ENCODE results near the gene TOMM20. TPM values are rescaled to one million over a fixed set of nuclear protein-coding genes. Genes with fewer than 3 reads are reported as not detected.

Gene TOMM20
- total and polyA plus RNA-seq, 9 of the 15 experiments (the other 6 are each of a cell fraction or from before 2014, with no cell fraction given): 70.6 to 334 (median 159) TPM

- TF ChIP-seq, protein P1, sequence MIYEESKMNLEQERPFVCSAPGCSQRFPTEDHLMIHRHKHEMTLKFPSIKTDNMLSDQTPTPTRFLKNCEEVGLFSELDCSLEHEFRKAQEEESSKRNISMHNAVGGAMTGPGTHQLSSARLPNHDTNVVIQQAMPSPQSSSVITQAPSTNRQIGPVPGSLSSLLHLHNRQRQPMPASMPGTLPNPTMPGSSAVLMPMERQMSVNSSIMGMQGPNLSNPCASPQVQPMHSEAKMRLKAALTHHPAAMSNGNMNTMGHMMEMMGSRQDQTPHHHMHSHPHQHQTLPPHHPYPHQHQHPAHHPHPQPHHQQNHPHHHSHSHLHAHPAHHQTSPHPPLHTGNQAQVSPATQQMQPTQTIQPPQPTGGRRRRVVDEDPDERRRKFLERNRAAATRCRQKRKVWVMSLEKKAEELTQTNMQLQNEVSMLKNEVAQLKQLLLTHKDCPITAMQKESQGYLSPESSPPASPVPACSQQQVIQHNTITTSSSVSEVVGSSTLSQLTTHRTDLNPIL (CRISPR knock-in tag; IDR thresholded peaks at IDR 0.05): no peak
- TF ChIP-seq GTF2A2 (tag; IDR thresholded peaks at IDR 0.05) (no peak), MTA2 (IDR thresholded peaks at IDR 0.05; ENCODE audit: low read depth) (no peak), ZEB2 (IDR thresholded peaks at IDR 0.05) (no peak), PCBP1 (IDR thresholded peaks at IDR 0.05; ENCODE audit: low read depth, low read length, poor library complexity, severe bottlenecking) (no peak), ZNF551 (CRISPR knock-in tag; IDR thresholded peaks at IDR 0.05) (no peak), TAF1 (IDR thresholded peaks at IDR 0.05; ENCODE audit: control insufficient read depth, extremely low read depth, insufficient read depth, low read length, severe bottlenecking) (no peak), ARID1B (IDR thresholded peaks at IDR 0.05) (no peak), MXD1 (CRISPR knock-in tag; IDR thresholded peaks at IDR 0.05; ENCODE audit: borderline replicate concordance, poor library complexity, severe bottlenecking) (no peak), DEAF1 (CRISPR knock-in tag; IDR thresholded peaks at IDR 0.05) (peak; percentile 69), LCOR (CRISPR knock-in tag; IDR thresholded peaks at IDR 0.05) (no peak), KDM2B (CRISPR knock-in tag; IDR thresholded peaks at IDR 0.05) (no peak), NFE2 (IDR thresholded peaks at IDR 0.05; ENCODE audit: low read depth) (no peak), TAF15 (IDR thresholded peaks at IDR 0.05; ENCODE audit: low read depth, low read length) (no peak), SIRT6 (IDR thresholded peaks at IDR 0.05; ENCODE audit: low read depth, low read length) (no peak), CREBBP (IDR thresholded peaks at IDR 0.05; ENCODE audit: low read depth, low read length) (no peak), ZNF217 (CRISPR knock-in tag; IDR thresholded peaks at IDR 0.05) (no peak), CC2D1A (IDR thresholded peaks at IDR 0.05) (no peak), ATF1 (CRISPR knock-in tag; IDR thresholded peaks at IDR 0.05) (no peak), ATF1 (tag; IDR thresholded peaks at IDR 0.05) (no peak)
- TF ChIP-seq, protein P2, sequence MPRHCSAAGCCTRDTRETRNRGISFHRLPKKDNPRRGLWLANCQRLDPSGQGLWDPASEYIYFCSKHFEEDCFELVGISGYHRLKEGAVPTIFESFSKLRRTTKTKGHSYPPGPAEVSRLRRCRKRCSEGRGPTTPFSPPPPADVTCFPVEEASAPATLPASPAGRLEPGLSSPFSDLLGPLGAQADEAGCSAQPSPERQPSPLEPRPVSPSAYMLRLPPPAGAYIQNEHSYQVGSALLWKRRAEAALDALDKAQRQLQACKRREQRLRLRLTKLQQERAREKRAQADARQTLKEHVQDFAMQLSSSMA (CRISPR knock-in tag; IDR thresholded peaks at IDR 0.05): no peak
- TF ChIP-seq, protein P3, sequence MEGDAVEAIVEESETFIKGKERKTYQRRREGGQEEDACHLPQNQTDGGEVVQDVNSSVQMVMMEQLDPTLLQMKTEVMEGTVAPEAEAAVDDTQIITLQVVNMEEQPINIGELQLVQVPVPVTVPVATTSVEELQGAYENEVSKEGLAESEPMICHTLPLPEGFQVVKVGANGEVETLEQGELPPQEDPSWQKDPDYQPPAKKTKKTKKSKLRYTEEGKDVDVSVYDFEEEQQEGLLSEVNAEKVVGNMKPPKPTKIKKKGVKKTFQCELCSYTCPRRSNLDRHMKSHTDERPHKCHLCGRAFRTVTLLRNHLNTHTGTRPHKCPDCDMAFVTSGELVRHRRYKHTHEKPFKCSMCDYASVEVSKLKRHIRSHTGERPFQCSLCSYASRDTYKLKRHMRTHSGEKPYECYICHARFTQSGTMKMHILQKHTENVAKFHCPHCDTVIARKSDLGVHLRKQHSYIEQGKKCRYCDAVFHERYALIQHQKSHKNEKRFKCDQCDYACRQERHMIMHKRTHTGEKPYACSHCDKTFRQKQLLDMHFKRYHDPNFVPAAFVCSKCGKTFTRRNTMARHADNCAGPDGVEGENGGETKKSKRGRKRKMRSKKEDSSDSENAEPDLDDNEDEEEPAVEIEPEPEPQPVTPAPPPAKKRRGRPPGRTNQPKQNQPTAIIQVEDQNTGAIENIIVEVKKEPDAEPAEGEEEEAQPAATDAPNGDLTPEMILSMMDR (IDR thresholded peaks at IDR 0.05 in 2 of 3, conservative IDR thresholded peaks at IDR 0.05 in 1 of 3; ENCODE audit: insufficient read depth in 2 of 3, low read depth in 1 of 3, low read length in 3 of 3): peak in 2 of 3 experiments; percentile 66 to 76; a peak in 5 of 6 replicates
- TF ChIP-seq, protein P4, sequence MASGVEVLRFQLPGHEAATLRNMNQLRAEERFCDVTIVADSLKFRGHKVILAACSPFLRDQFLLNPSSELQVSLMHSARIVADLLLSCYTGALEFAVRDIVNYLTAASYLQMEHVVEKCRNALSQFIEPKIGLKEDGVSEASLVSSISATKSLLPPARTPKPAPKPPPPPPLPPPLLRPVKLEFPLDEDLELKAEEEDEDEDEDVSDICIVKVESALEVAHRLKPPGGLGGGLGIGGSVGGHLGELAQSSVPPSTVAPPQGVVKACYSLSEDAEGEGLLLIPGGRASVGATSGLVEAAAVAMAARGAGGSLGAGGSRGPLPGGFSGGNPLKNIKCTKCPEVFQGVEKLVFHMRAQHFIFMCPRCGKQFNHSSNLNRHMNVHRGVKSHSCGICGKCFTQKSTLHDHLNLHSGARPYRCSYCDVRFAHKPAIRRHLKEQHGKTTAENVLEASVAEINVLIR (CRISPR knock-in tag; IDR thresholded peaks at IDR 0.05): no peak
Measured at GRCh38 chr1:235093013-235093695, 35.5 kb downstream of the TOMM20 start (continued).
